ENCODE data around the gene PTX4.

The PTX4 gene

GRCh38 chr16:1524366-1524765 lies 35.6 kb upstream of the PTX4 start:
- no peak for DNase-seq (ENCODE audit: low read depth)

GRCh38 chr16:1523581-1524245 lies 35.0 kb upstream of the PTX4 start:
- DNase-seq (ENCODE audit: low read depth) = no peak

DNA sequence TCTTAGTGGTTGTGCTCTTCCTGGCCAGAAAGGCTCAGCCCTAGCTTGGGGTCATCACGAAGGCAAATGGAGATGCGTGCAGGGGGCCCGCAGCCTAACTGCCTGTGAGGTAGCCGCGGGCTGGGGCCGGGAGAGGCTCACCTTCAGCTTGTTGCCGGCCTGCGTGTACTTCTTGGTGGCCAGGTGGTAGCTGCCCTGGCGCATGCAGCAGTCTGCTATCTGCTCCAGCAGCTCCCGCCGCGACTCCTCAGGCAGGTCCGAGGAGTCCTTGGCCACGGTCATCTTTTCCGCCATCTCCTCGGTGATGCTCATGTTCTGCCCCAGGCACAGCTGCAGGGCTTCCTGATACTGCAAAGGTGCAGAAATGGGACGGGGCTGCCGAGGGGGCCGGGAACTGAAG lies 31.7 kb upstream of the PTX4 start:
- no peak for DNase-seq (ENCODE audit: low read depth)

DNA sequence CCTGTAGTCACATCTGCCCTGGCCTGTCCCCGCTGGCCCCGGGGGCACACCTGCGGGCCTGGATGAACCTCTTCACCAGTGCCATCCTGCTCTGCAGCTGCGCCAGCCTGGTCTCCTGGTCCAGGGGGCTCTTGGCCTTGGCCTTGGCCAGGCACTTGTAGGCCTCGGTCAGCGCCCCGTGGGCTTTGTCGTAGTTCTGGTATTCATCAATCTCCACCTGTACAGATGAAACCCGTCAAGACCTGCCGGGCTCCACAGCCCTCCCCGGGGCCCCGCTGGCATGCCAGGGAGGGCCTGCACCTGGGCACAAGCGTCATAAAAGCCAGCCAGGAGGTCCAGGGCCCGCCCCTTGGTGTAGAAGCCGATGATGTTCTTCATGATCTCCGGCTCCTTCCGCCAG lies 31.1 kb upstream of the PTX4 start:
- no peak for DNase-seq (ENCODE audit: low read depth)

- DNase-seq (ENCODE audit: low read depth) = no peak
Observed at GRCh38 chr16:1518626-1519135, 29.9 kb upstream of the PTX4 start.

- no peak for DNase-seq (ENCODE audit: low read depth)
Observed at GRCh38 chr16:1514507-1514906, 25.8 kb upstream of the PTX4 start.

DNA sequence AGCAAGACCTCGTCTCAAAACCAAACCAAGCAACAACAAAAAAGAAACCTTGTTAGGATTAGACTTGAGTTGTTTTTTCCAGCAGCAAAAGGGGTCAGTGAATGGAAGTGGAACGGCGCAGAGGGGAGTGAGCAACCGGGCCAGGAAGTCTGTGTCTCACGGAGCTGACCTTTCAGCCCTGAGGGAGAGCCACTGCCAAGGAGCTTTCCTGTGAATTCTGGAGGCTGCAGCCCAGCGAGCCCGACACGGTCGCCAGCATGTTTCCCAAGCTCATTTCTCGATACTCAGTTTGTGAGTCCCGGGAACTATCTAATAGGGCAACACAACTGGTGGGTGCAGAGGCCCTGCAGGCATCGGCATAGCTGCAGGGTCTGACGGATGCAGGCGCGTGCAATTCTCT lies 24.0 kb upstream of the PTX4 start:
- no peak for DNase-seq (ENCODE audit: low read depth)

GRCh38 chr16:1511662-1512569 lies 23.2 kb upstream of the PTX4 start:
- no peak for DNase-seq (ENCODE audit: low read depth)

- DNase-seq (ENCODE audit: low read depth) = no peak
Observed at GRCh38 chr16:1510941-1511351, 22.2 kb upstream of the PTX4 start.

DNA sequence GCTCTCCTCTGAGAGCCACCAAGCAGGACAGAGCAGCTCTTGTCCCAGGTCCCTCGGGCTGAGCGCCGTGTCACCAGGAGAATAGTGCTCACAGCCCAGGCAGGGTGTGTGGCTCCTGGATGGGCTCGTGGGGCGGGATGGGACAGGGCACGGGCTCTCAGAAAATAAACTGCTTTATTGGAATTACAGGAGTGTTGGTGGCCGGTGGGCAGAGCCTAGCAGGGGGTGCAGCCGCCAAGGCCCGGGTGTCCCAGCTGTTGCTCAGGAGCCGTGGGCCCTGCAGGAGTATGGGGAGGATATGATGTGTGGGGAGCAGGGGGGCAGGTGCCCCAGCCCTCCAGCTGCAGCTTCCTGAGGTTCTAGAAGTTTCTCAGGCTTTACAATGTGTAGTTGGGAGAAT lies 21.5 kb upstream of the PTX4 start:
- DNase-seq (ENCODE audit: low read depth) = no peak

- DNase-seq (ENCODE audit: low read depth) = no peak
Observed at GRCh38 chr16:1509307-1510221, 20.8 kb upstream of the PTX4 start.

GRCh38 chr16:1508494-1509187 lies 19.9 kb upstream of the PTX4 start:
- no peak for DNase-seq (ENCODE audit: low read depth)

DNA sequence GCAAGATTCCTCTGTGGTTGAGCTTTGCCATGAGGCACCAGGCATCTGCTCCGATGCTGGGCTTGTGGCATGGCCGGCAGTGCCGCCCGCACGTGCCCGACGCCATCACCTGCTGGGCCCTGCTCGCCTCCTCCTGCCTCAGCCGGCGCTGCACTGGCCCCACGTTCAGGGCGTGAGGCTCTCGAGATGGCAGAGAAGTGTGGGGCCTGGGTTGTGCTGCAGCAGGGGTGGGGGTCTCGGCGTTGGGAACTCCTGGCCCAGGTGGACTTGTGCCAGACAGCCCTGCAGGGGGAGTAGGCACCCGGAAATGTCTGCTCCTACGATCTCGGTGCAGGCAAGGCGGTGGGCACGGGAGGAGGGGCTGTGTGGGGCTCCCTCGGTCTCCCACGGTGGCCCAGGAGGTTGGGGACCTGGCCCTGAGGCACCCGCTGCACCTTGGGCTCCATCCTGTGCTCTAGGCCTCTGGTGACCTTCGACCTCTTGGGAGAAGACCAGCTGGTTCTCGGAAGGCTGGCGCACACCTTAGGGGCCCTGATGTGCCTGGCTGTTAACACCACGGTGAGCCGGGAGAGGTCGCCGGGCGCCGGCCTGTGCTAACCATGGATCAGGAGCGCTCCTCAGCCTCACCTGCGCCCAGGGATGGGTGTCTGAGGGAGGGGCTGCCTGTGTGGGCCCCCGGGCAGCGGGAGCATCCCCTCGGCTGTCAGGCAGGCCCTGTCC lies 17.9 kb upstream of the PTX4 start:
- DNase-seq (ENCODE audit: low read depth) = no peak

- DNase-seq (ENCODE audit: low read depth) = no peak
Observed at GRCh38 chr16:1505912-1506311, 17.2 kb upstream of the PTX4 start.

DNA sequence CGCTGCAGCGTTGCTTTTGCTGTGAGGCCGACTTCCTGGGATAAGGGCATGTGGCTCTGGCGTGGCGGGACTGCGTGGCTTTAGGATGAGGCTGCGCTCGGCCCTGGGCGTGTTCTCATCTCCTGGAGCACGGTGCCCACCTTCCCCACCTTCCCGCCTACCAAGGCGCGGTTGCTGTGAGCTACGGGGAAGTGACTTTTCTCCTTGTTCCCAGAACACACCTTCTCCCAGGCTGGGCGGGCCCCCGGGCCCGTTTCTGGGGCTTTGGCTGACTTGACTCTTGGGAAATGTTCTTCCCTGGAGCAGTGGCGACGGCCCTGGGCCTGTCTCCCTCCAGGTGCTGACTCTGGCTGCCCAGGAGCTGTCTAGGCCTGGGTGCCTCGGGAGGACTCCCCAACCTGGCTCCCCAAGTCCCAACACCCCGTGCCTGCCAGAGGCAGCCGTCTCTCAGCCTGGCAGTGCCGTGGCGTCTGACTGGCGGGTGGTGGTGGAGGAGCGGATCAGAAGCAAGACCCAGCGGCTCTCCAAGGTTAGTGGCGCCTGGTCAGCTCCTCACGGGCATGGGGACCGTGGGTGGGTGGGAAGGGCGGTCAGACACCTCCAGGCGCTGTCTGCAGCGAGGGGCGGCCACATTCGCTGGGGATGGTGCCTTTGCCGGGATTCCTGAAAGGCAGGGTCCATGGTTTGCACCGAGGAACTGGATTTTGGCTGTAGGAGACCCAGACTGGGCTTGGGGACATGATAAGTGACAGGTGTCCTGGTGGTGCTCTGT lies 16.5 kb upstream of the PTX4 start:
- DNase-seq (ENCODE audit: low read depth) = no peak

DNA sequence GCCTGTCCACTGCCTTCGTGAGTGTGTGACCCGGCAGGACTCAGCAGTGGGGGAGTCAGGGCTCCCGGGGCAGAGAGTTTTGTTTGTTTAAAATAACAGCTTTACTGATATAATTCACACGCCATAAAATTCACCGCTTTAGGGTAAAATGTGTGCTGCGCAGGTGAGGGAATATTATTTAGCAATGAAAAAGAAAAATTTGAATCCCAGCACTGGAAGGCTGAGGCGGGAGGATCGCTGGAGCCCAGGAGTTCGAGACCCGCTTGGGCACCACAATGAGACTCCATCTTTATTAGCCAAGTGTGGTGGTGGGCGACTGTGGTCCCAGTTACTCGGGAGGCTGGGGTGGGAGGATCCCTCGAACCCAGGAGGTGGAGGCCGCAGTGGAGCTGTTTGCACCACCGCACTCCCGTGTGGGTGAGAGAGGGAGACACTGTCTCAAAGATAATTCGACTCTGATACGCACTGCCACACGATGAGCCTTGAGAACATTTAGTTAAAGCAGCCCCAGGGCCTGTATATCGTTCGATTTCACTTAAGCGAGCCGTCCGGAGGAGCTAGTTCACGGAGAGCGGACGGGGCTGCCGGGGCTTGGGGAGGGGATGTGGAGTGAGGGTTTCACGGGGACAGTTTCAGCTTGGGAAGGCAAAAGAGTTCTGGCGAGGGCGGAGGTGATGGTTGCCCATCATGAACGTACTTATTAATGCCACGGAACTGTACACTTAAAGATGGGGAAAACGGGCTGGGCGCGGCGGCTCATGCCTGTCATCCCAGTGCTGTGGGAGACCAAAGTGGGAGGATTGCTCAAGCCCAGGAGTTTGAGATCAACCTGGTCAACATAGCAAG lies 14.6 kb upstream of the PTX4 start:
- no peak for DNase-seq (ENCODE audit: low read depth)

DNA sequence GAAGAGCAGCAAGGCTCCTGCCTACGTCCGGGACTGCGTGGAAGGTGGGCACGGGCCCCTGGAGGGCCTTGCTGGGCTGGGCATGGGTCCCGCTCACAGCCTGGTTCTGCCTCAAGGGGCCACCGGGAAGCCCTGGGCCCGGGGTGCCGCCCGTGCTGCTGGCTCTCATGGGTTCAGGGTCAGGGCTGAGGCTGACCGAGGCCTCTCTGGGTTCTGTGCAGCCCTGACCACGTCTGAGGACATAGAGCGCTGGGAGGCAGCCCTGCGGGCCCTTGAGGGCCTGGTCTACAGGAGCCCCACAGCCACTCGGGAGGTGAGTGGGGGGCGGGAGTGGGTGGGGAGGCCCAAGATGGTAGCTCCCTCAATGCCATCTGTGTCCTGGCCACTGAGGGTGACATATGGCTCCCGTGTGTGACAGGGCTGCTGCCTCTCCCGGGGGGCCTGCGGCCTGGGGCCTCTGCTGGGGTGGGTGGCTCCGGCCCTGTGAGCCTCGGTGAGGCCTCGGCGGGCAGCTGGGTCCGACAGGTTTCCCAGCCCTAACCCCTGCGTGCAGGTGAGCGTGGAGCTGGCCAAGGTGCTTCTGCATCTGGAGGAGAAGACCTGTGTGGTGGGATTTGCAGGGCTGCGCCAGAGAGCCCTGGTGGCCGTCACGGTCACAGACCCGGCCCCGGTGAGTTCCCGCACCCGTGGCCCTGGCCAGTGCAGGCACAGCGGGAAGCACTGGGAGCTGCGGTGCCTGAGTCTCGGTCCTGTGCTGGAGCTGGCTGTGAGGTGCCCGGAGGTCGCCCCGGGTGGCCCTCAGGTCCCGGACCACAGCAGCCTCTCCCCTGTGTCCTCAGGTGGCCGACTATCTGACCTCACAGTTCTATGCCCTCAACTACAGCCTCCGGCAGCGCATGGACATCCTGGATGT lies 13.6 kb upstream of the PTX4 start:
- no peak for DNase-seq (ENCODE audit: low read depth)

- DNase-seq (ENCODE audit: low read depth) = no peak
Observed at GRCh38 chr16:1501630-1502029, 12.9 kb upstream of the PTX4 start.
